ENCODE results near the gene TMEM145. TPM values are rescaled to one million over a fixed set of nuclear protein-coding genes. Genes with fewer than 3 reads are reported as not detected.

Gene TMEM145
- total RNA-seq = under 1 TPM in 1 of 2 experiments, not detected in 1; 0.31 TPM

GRCh38 chr19:42313096-42313839 lies at the start of gene TMEM145:
TSS of gene TMEM145 (plus strand) at chr19:42313309. CDS start at chr19:42313377, 68 bp downstream.

GRCh38 chr19:42268704-42269477 lies 44.2 kb upstream of the TMEM145 start, which contains the start of gene CIC:
TSS of gene CIC (plus strand) at chr19:42269252. CDS start at chr19:42271784, 2,532 bp downstream.

GRCh38 chr19:42301646-42302203 lies 11.4 kb upstream of the TMEM145 start, which contains the start of gene PRR19:
TSS of gene PRR19 (plus strand) at chr19:42302132. CDS start at chr19:42309585, 7,453 bp downstream.

GRCh38 chr19:42325308-42325895 lies 12.3 kb downstream of the TMEM145 start, which contains the start of gene MEGF8:
TSS of gene MEGF8 (plus strand) at chr19:42325635. CDS start at chr19:42326244, 609 bp downstream.

Small RNAs within 50 kb of the gene (microRNA-seq; reads per million reads assigned to microRNA genes)
- gene MIR8077 (ENCODE audit: borderline microRNAs expressed, borderline replicate concordance) = not detected

Other genes with a start within 250 kb of the TMEM145 start
- gene GRIK5, start 243.1 kb upstream of the TMEM145 start, total RNA-seq = under 1 TPM; 0.38 to 0.67 TPM
- gene ZNF574, start 237.1 kb upstream of the TMEM145 start, total RNA-seq = 10 to 100 TPM; 13.5 to 14.6 TPM
- 10 to 100 TPM; 24.0 to 24.7 TPM for gene POU2F2, start 180.9 kb upstream of the TMEM145 start, total RNA-seq
- 10 to 100 TPM; 46.1 to 46.3 TPM for gene DEDD2, start 95.6 kb upstream of the TMEM145 start, total RNA-seq
- 10 to 100 TPM; 16.0 to 17.9 TPM for gene ZNF526, start 93.0 kb upstream of the TMEM145 start, total RNA-seq
- 10 to 100 TPM; 40.7 to 45.7 TPM for gene GSK3A, start 70.7 kb upstream of the TMEM145 start, total RNA-seq
- gene ERF, start 58.2 kb upstream of the TMEM145 start, total RNA-seq = 10 to 100 TPM; 49.0 to 50.2 TPM
- 10 to 100 TPM; 81.9 to 86.6 TPM for gene CIC, start 44.1 kb upstream of the TMEM145 start, total RNA-seq
- under 1 TPM; 0.30 to 0.39 TPM for gene PRR19, start 11.2 kb upstream of the TMEM145 start, total RNA-seq
- 10 to 100 TPM; 36.5 to 39.0 TPM for gene PAFAH1B3, start 10.7 kb upstream of the TMEM145 start, total RNA-seq
- 1 to 10 TPM; 4.4 to 4.9 TPM for gene MEGF8, start 12.3 kb downstream of the TMEM145 start, total RNA-seq
- under 1 TPM in 1 of 2 experiments, not detected in 1; 0.51 TPM for gene CNFN, start 77.0 kb downstream of the TMEM145 start, total RNA-seq
- gene LIPE, start 114.1 kb downstream of the TMEM145 start, total RNA-seq = 10 to 100 TPM; 27.0 to 32.9 TPM
- gene CXCL17, start 129.6 kb downstream of the TMEM145 start, total RNA-seq = not detected
- gene CEACAM1, start 215.2 kb downstream of the TMEM145 start, total RNA-seq = 10 to 100 TPM; 37.6 to 39.2 TPM

Measured in activated naive CD4-positive, alpha-beta T cell treated with anti-CD3 and anti-CD28 coated beads, Interleukin-2, amount 10 ng/mL, durations not matched to agents 5 hours and 36 hours (primary cell).